ENCODE data around the gene DNAJB2.

DNAJB2 gene

GRCh38 chr2:219261024-219261855 lies 17.9 kb upstream of the DNAJB2 start:
- no peak for DNase-seq (ENCODE audit: low read depth)
- no peak overlapping the region for H3K4me3 ChIP-seq (ENCODE audit: low read length)
- TF ChIP-seq CTCF (conservative IDR thresholded peaks at IDR 0.05; ENCODE audit: low read depth, low read length), result no peak

GRCh38 chr2:219266232-219266631 lies 12.9 kb upstream of the DNAJB2 start:
- no peak for TF ChIP-seq CTCF (conservative IDR thresholded peaks at IDR 0.05; ENCODE audit: low read depth, low read length)
- H3K4me3 ChIP-seq (ENCODE audit: low read length), result no peak overlapping the region
- no peak for DNase-seq (ENCODE audit: low read depth)

- no peak for TF ChIP-seq CTCF (conservative IDR thresholded peaks at IDR 0.05; ENCODE audit: low read depth, low read length)
- H3K4me3 ChIP-seq (ENCODE audit: low read length), result no peak overlapping the region
- DNase-seq (ENCODE audit: low read depth), result no peak
These were observed 12.3 kb upstream of the DNAJB2 start for GRCh38 chr2:219266886-219267285.

GRCh38 chr2:219268294-219268693 lies 10.9 kb upstream of the DNAJB2 start:
- DNase-seq (ENCODE audit: low read depth), result no peak
- TF ChIP-seq CTCF (conservative IDR thresholded peaks at IDR 0.05; ENCODE audit: low read depth, low read length), result no peak
- H3K4me3 ChIP-seq (ENCODE audit: low read length), result no peak overlapping the region

GRCh38 chr2:219269362-219270054 lies 9.7 kb upstream of the DNAJB2 start:
- TF ChIP-seq CTCF (conservative IDR thresholded peaks at IDR 0.05; ENCODE audit: low read depth, low read length), result no peak
- H3K4me3 ChIP-seq (ENCODE audit: low read length), result no peak overlapping the region
- DNase-seq (ENCODE audit: low read depth), result no peak

GRCh38 chr2:219270055-219270372 lies 9.2 kb upstream of the DNAJB2 start:
- no peak for DNase-seq (ENCODE audit: low read depth)
- TF ChIP-seq CTCF (conservative IDR thresholded peaks at IDR 0.05; ENCODE audit: low read depth, low read length), result no peak
- no peak overlapping the region for H3K4me3 ChIP-seq (ENCODE audit: low read length)

- TF ChIP-seq CTCF (conservative IDR thresholded peaks at IDR 0.05; ENCODE audit: low read depth, low read length), result no peak
- DNase-seq (ENCODE audit: low read depth), result no peak
- H3K4me3 ChIP-seq (ENCODE audit: low read length), result no peak overlapping the region
These were observed 8.1 kb upstream of the DNAJB2 start for GRCh38 chr2:219271021-219271420.
